Hepatic stellate cell (primary cell): Measurements from ENCODE around the gene PAOX.

Source experiments
- DNase-seq: peaks from one replicate; pipeline ENCODE4 v3.0.0; 2011; ENCODE audit warnings: low spot score

PAOX gene

DNA sequence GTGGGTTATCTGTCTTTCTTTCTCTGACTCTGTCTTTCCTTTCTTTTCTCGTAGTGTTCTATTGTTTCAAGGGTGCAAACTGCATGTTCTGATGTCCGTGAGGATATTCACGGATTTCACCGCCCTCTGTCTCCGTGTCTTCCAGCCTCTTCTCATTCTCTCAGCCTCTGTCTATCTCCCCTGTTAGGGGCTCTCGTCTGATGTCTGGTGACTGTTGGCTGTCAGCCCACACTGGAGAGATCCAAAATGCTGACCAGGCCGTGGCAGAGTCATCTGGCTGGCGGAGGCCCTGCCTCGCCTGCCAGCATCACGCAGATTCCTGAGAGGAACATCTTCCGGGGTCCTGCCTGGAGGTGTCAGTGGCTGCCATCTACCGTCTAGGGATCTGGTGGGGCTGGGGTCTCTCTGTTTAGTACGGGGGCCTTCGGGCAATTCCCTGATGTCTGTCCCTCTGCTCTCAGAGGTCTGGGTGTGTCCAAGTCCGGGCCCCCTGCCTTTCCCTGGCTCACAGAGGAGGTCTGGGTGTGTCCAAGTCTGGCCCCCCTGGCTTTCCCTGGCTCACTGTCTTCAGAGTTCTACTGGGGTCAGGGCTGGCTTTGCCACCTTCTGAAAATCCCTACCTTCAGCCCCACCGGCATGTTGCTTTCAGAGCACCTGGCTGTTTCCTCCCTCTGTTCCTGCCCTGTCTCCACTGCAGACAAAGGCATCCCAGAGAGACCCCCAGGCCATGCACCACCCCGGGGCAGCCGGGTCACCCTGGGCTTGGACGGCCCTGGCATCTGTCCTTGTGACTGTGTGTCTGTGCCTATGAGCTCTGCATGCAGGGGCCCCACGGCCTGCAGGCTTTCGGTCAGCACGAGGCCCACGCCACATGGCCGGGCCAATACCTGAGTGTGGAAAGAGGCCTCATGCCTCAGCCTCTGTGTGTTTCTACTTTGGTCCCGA lies 60.7 kb downstream of the PAOX start:
- no peak for DNase-seq

DNA sequence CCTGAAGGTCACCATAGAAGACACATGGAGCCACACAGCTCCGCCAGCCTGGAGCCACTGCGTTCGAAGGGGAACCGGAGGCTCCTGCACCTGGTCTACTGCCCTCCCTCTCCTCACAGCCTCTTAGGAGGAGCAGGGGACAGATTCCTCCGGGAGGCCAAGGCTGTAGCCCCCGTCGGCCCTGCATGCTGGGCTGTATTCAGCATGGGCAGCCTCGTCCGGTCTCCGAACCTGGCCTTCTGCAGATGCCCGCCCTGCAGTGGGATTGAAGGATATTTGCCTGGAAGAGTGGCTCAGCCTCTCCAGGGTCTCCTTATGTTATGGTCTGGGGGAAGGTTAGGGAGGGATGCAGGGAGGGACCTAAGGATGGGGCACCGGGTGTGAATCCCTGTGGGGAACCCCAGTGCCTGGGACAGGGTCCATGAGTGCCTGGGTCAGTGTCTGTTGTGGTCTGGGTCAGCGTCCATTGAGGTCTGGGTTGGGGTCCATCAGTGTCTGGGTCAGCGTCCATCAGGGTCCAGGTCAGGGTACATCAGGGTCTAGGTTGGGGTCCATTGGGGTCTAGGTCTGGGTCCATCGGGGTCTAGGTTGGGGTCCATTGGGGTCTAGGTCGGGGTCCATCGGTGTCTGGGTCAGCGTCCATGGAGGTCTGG lies 61.7 kb downstream of the PAOX start:
- no peak for DNase-seq
